ENCODE results near the gene RANBP3L.
"Not testable (repeated sequence)": the region's sequence is repeated elsewhere in the genome, so short reads cannot be mapped to it uniquely, and the experiment has no call there.

The RANBP3L gene, protein sequence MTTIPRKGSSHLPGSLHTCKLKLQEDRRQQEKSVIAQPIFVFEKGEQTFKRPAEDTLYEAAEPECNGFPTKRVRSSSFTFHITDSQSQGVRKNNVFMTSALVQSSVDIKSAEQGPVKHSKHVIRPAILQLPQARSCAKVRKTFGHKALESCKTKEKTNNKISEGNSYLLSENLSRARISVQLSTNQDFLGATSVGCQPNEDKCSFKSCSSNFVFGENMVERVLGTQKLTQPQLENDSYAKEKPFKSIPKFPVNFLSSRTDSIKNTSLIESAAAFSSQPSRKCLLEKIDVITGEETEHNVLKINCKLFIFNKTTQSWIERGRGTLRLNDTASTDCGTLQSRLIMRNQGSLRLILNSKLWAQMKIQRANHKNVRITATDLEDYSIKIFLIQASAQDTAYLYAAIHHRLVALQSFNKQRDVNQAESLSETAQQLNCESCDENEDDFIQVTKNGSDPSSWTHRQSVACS

DNA sequence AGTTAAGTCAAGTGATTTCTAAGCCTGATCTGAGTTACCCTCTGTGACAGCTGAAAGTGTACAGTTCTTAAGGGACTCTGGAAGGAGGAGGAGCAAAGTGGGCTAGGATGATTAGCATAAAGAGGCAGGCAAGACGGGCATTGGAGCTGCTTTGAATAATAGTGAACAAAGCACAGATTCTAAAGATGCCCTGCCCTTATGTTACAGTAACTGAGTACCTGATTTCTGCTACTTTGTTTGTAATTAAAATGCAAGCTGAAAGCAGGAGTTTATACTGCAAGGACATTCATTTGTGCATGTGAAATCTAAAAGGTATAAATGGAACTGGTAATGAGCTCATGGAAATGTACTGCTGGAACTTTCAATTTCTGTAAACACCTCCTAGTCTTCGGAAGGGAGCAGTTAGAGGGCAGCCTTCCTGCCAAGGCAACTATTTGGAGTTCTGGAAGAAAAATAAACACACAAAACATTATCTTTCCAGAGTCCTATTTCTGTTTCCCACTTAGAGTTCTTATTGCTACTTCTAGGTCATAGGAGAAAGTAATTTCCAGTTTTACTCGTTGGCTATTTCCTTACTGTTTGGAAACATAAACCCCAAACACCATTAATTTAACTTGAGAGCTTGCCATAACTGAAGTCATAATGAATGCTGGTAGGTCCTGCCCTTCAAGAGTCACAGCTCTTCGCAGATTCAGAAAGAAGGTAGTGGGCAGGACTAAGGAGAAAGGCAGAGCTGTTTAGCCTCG, at the start of gene RANBP3L:
Gene RANBP3L (minus strand): TSS at position 45 of the 746 bp plus-strand sequence. CDS start 486 bp downstream, outside the sequence.
- in situ Hi-C loops (cut with MboI; ENCODE audit: low sequenced_read_pairs) = no loop called here

DNA sequence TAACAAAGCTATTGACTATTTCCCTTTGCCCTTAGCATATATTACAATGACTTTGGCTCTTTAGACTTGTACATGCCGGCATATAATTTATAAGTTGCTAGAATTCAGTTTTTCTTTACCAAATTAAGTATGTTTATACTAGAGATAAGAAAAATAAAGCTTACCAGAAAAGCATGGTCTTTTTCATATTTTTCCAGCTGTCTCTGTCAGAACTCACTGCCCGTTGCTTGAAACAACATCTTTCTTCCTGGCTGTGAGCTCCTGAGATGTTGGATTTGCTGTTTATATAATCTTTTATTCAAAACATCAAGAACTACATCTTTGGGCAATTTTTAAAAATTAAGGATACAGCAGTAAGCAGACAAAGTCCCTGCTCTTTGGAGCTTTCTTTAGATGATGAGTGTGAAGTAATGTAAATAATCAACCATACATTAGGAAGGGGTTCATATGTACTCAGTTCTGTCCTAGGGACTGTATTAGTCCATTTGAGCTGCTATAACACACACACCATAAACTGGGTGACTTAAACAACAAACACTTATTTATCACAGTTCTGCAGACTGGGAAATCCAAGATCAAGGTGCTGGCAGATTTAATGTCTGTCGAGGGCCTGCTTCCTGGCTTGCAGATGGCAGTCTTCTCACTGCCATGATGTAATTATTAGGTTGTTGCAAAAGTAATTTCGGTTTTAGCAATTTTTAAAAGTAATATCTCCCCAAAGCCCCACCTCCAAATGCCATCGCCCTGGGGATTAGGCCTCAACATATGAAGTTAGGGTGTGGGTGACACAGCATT, 45.4 kb upstream of the RANBP3L start:
- in situ Hi-C loops (cut with MboI; ENCODE audit: low sequenced_read_pairs) = no loop called here

DNA sequence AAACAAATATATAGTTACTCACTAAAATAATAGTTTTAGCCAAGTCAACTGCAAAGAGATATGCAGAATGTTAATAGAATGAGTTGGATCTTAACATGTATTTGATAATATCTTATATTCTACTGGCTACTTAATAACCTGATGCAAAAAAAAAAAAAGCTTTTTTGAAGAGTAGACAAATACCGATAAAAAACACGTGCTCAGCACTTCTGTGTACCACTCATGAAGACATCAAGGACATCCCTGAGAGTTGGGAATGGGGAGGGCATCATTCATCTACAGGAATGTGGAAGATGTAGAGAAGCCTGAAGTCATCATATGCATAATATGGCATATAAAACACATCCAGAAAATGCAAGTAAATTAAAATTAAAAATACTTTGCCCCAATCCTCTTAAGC, 43.2 kb upstream of the RANBP3L start:
- in situ Hi-C loops (cut with MboI; ENCODE audit: low sequenced_read_pairs) = no loop called here

- in situ Hi-C loops (cut with MboI; ENCODE audit: low sequenced_read_pairs) = not testable (repeated sequence)
These were observed 40.0 kb upstream of the RANBP3L start for GRCh38 chr5:36341720-36342119.

DNA sequence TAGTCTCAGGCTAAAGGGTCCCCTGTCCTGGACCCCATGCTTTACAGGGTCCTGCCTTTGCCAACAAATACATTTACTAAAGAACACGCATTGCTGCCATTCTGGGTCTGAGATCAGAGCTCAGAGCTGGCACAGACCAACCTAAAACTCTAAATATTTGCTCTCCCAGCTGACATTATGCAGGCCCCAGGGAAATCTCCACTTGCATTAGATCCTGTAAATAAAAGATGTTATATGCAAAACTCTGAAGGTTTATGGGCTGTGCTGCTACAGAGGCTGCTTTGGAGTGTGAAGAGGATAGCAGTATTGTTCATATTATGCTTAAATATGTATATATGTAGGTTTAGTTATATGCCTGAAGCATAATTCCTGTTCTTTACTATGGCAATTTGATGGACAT, 35.9 kb upstream of the RANBP3L start:
- in situ Hi-C loops (cut with MboI; ENCODE audit: low sequenced_read_pairs) = no loop called here

GRCh38 chr5:36334315-36334714, 32.6 kb upstream of the RANBP3L start:
- in situ Hi-C loops (cut with MboI; ENCODE audit: low sequenced_read_pairs) = no loop called here

DNA sequence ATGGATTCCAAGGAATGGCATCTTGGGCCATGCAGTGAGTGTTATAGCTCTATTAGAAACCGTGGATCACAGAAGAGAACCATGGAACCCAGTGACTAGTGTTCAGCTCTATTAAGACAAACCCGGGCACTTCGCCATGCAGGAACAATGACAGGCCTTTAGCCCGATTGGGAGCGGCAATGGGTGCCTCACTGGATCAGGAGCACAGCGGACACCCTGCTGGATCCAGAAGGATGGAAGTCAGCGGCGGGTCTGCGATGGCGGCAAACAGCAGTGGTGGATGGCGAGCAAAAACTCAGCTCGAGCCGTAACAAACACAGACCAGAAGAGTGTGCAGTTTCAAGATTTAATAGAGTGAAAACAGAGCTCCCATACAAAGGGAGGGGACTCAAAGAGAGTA, 31.0 kb upstream of the RANBP3L start:
- in situ Hi-C loops (cut with MboI; ENCODE audit: low sequenced_read_pairs) = not testable (repeated sequence)

- in situ Hi-C loops (cut with MboI; ENCODE audit: low sequenced_read_pairs) = no loop called here
These were observed 23.5 kb upstream of the RANBP3L start for GRCh38 chr5:36325196-36325595.

- in situ Hi-C loops (cut with MboI; ENCODE audit: low sequenced_read_pairs) = no loop called here
These were observed 22.5 kb upstream of the RANBP3L start for GRCh38 chr5:36323926-36324781.

GRCh38 chr5:36312953-36313672, 11.4 kb upstream of the RANBP3L start:
- in situ Hi-C loops (cut with MboI; ENCODE audit: low sequenced_read_pairs) = no loop called here

DNA sequence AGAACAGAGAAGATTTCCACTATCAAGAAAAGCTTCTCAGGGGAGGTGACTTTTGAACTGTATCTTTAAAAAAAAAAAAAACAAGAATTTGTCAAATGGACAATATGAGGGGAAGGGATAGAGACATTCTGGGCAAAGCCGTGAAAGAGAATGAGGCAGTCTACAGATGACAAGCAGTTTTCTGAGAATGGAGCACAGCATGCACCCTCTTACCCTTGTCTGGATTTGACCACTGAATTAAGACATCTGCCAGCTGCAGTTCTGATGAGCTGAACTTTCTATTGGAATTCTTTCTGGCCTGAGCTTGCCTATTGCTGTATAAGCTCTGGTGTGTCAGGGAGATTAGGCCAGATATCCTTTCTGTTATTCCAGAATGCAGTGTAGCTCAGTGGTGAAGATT, 10.3 kb upstream of the RANBP3L start:
- in situ Hi-C loops (cut with MboI; ENCODE audit: low sequenced_read_pairs) = no loop called here

GRCh38 chr5:36310138-36310537, 8.4 kb upstream of the RANBP3L start:
- in situ Hi-C loops (cut with MboI; ENCODE audit: low sequenced_read_pairs) = no loop called here

- in situ Hi-C loops (cut with MboI; ENCODE audit: low sequenced_read_pairs) = no loop called here
These were observed 4.0 kb upstream of the RANBP3L start for GRCh38 chr5:36305571-36306326.

DNA sequence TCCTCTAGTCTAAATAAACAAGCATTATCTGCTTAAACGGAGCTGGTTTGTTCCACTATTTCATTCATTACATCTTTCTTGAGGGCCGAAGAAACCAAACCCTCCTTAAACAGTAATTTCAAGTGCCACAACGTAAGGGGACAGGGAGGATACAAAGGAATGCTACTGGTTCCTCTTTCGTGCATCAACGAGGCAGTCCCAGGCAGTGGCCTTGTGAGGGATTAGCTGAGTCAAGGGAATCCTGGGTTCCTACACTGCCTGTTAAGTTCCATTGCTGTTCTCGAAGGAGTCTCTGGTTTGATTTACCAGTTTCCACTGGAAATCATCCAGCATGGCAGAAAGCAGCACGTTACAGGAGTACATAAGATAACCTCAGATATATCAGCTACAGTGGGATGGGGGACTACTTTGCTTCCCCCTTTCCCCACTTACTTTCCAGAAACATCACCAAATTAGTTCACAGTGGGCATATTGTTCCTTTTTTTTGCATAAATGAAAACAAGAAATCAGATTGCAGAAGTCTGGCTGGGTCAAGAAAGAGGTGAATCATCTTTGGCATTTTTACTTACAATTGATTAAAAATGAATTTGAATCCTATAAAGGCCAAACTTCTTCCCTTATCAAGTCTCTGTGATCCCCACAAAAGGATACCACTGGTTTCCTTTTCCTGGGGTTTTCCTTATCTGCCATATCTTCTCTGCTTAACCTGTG, 2.5 kb upstream of the RANBP3L start:
- in situ Hi-C loops (cut with MboI; ENCODE audit: low sequenced_read_pairs) = no loop called here

DNA sequence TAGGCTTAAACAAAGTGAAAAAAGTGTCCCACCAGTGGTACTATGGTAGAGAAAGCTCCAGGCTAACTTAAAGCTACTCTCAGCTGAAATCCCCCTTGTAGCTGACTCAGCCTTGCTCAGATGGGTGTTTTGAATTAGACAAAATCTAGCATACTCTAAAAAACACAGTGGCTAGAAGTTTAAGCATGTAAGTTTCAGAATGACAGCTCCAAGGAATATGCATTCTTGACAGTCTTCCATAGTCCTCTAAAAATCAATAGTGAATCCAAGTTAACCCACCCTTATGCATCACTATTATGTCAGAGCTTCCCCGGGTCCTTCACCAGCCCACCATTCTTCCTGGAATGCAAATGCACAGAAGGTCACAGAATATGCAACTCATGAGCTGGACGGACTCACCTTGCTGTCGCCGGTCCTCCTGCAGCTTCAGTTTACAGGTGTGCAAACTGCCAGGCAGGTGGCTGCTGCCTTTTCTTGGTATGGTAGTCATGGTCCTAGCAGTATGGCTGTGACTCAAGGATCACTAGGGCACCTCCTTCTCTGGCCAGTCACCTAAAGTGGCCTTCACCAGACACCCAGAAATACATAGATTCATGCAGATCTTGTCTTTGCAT, 668 bp downstream of the RANBP3L start:
- in situ Hi-C loops (cut with MboI; ENCODE audit: low sequenced_read_pairs) = no loop called here

DNA sequence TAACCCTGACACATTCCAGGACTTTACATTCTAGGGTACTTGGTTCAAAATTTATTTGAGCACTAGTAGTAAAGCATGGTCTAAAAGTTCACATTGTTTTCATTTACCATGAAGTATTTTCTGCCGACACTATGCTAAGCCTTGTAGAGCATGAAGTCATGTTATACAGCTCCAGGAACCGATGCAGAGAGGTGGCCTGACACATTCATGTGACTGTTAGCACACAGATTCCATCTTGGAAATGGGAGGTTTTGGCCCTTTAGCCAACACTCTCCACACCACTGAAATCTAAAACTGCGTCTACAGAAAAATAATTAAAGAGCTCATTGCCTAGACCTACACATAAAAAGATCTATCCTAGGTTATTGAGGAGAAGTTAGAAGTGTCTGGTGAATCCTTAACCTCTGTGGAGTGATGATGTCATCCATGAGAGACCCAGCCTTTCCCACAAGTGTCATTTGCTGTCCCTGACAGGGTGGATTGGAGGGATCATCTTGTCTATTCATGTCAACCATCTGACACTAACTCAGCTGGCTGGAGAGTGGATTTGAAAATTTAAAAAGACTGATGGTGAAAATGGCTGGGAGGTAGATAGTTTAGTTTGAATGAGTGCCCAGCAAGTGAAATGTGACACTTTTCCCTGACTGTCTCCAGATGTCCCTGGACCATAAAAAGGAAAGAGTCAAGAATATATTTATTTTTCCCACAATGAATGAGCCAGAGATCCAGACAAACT, 1.3 kb downstream of the RANBP3L start:
- in situ Hi-C loops (cut with MboI; ENCODE audit: low sequenced_read_pairs) = no loop called here

GRCh38 chr5:36298552-36298951, 3.1 kb downstream of the RANBP3L start:
- in situ Hi-C loops (cut with MboI; ENCODE audit: low sequenced_read_pairs) = no loop called here

Measured in HL-60/S4 treated with phorbol 12-myristate 13-acetate at 8.2 ng/mL for 4 days and 3 days (cell line).